ENCODE data around the gene S1PR1. TPM values are rescaled to one million over a fixed set of nuclear protein-coding genes. Genes with fewer than 3 reads are reported as not detected.

Gene S1PR1
- total RNA-seq, 3 donors from 2014 or later = 4.8 to 14.9 (median 12.3) TPM

DNA sequence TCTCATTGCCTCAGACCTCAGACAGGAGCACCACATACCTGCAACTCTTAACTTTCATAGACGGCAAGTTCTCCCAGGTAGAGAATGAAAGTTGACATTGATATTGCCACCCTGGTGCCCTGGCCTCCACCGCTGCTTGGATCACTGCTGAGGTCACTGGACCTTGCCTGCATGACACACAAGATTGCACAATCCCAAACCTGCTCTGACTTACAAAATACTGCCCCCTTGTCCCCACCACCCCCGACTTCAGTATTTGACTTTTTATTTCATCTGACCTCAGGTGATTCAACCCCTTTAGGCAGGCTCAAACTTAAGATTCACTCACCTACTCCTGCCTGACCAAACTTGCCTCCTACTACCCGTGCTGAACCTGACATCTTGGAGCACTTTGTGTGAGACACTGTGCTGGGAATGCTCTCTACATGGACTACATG is 43.1 kb upstream of the S1PR1 start:
- no peak for DNase-seq
- no peak for ATAC-seq
- Histone ChIP-seq H3K4me3 (no peak overlapping the region), H3K4me1 (ENCODE audit: low read depth) (no peaks in the 10 kb centered on the region), H3K36me3 (ENCODE audit: low read depth) (no peaks in the 10 kb centered on the region), H3K9me3 (no peaks in the 10 kb centered on the region)
- TF ChIP-seq, protein P1, sequence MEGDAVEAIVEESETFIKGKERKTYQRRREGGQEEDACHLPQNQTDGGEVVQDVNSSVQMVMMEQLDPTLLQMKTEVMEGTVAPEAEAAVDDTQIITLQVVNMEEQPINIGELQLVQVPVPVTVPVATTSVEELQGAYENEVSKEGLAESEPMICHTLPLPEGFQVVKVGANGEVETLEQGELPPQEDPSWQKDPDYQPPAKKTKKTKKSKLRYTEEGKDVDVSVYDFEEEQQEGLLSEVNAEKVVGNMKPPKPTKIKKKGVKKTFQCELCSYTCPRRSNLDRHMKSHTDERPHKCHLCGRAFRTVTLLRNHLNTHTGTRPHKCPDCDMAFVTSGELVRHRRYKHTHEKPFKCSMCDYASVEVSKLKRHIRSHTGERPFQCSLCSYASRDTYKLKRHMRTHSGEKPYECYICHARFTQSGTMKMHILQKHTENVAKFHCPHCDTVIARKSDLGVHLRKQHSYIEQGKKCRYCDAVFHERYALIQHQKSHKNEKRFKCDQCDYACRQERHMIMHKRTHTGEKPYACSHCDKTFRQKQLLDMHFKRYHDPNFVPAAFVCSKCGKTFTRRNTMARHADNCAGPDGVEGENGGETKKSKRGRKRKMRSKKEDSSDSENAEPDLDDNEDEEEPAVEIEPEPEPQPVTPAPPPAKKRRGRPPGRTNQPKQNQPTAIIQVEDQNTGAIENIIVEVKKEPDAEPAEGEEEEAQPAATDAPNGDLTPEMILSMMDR (IDR thresholded peaks at IDR 0.05) = no peak
- intact Hi-C loops (cut with DNase I, micrococcal nuclease) = no loop called here

- intact Hi-C loops (cut with DNase I, micrococcal nuclease) = no loop called here
- TF ChIP-seq, protein P1 (IDR thresholded peaks at IDR 0.05) = no peak
- Histone ChIP-seq H3K9me3 (no peaks in the 10 kb centered on the region), H3K4me1 (ENCODE audit: low read depth) (no peaks in the 10 kb centered on the region), H3K36me3 (ENCODE audit: low read depth) (no peaks in the 10 kb centered on the region), H3K4me3 (no peak overlapping the region)
- DNase-seq (no peak), ATAC-seq (no peak)
These were observed 42.1 kb upstream of the S1PR1 start for GRCh38 chr1:101194746-101195145.

DNA sequence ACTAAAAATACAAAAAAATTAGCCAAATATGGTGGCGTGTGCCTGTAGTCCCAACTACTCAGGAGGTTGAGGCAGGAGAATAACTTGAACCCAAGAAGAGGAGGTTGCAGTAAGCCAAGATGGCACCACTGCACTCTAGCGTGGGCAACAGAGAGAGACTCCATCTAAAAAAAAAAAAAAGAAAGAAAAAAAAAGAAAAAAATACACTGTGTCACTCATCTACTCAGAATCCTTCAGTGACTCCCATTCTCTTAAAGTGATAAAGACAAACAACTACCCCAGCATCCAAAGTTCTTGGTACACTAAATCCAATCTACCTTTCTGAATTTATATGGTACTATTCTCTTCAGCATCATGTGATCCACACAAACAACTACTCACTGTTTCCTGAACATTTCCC is 40.2 kb upstream of the S1PR1 start:
- no peaks in the 10 kb centered on the region for H3K4me1 ChIP-seq (ENCODE audit: low read depth)
- DNase-seq = no peak
- TF ChIP-seq, protein P1 (IDR thresholded peaks at IDR 0.05) = no peak
- intact Hi-C loops (cut with DNase I, micrococcal nuclease) = no loop called here
- no peaks in the 10 kb centered on the region for H3K9me3 ChIP-seq
- H3K36me3 ChIP-seq (ENCODE audit: low read depth) = no peaks in the 10 kb centered on the region
- H3K4me3 ChIP-seq = no peak overlapping the region
- no peak for ATAC-seq

GRCh38 chr1:101198842-101199636 is 37.8 kb upstream of the S1PR1 start:
- DNase-seq = no peak
- Histone ChIP-seq H3K4me3 (no peak overlapping the region), H3K4me1 (ENCODE audit: low read depth) (no peaks in the 10 kb centered on the region), H3K9me3 (no peaks in the 10 kb centered on the region), H3K36me3 (ENCODE audit: low read depth) (no peaks in the 10 kb centered on the region)
- intact Hi-C loops (cut with DNase I, micrococcal nuclease) = no loop called here
- no peak for ATAC-seq
- TF ChIP-seq, protein P1 (IDR thresholded peaks at IDR 0.05) = no peak

GRCh38 chr1:101199637-101199982 is 37.2 kb upstream of the S1PR1 start:
- Histone ChIP-seq H3K4me3 (no peak overlapping the region), H3K4me1 (ENCODE audit: low read depth) (no peaks in the 10 kb centered on the region), H3K9me3 (no peaks in the 10 kb centered on the region), H3K36me3 (ENCODE audit: low read depth) (no peaks in the 10 kb centered on the region)
- TF ChIP-seq, protein P1 (IDR thresholded peaks at IDR 0.05) = no peak
- ATAC-seq (no peak), DNase-seq (no peak)
- intact Hi-C loops (cut with DNase I, micrococcal nuclease) = no loop called here

All from mucosa of descending colon (tissue), 3 donors.